Fibroblast of the conjunctiva (primary cell): ENCODE measurements around the gene TBCD.

ENCODE experiments used
- DNase-seq: peaks from one replicate; pipeline ENCODE4 v3.0.0-alpha.2; 2010; ENCODE audit warnings: low read depth

The TBCD gene

DNA sequence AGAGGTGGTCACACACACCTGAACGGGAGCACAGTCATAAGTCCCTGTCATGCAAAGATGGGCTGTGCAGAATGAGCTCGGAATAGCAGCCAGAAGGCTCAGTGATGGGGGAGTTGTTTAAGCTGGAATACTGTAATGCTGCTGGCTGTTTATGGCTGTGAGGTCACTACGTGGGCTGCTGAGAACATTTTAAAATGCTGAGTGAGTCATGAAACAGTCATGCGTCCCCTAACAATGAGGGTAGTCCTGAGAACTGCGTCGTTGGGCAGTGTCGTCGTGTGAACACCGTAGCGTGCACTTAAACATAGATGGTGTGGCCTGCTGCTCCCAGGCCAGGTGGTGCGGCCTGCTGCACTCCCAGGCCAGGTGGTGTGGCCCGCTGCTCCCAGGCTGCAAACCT, 39.7 kb downstream of the TBCD start:
- peak; percentile 21 for DNase-seq

DNA sequence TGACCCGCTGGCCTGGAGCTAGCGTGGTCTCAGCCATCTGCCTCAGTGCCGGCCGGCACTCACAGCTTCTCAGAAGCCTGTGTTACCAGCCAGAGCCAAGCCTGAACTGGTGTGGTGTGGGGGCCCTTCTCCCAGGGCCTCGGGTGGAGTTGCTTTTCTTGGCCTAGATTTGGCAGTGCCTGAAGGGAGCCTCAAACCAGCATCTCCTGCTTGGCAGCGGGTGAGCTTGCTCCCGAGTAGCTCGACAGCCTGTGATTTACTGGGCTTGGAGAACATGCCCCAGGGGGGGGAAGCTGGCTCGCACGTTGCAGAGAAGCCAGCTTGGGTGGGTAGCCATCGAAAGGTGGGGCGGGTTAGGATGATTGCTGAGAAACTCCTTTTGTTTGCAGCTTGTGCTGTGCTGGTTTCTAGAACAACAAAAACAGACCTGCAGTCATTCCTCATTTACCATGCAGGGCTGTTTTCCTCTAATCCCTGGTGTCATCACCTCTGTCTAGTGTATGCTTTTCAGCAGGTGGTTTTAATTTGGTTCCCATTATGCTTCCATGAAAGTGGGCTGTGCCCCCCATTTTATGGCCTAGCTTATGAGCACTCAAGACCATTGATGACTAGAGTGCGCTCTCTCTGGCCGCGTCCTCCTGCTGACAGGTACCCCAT, 42.2 kb downstream of the TBCD start:
- DNase-seq: peak; percentile 32

DNA sequence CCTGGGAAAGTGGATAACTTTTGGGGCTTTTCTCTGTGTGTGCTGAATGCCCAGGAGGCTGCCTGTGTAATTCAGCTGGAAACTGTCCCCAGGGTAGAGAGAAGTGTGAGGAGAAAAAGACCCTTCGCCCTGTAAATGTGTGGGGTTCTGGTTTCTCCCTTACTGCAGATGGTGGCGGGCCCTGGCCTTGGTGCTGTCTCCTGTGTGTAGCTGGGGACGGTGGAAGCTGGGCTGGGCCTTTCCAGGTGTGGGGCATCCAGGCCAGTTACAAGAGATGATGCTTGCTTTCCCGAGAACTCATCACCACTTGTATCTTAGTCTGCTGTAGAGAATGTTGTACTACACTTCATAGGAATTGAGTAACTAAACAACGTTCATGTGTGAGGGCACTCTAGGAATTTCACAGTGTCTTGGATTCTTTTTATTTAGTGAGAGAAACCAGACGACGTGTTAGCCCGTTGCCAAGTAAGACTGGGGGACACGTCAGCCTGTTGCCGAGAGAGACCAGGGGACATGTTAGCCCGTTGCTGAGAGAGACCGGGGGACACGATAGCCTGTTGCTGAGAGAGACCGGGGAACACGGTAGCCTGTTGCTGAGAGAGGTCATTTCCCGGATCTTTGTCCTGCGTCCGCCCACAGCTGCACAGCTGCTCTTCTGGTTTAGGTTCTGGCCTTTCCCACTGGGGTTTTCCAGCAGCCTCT, 43.1 kb downstream of the TBCD start:
- no peak for DNase-seq

DNA sequence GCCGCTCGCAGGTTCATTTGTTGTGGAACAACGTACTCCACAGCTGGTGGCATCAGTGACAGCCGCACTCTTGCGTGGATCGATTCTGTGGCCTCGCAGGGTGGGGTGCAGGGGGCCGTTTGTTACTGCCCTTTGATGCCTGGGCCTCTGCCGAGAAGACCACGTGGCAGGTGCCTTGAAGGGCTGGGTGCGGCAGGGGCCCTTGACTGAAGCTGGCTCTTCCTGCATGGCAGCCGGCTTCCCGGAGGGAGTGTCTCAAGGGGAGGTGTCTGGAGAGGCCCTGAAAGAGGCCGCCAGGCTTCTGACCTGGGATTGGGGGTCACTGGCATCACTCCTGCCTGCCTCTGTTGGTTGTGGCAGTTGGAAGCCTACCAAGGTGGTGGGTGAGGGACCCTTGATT, 43.8 kb downstream of the TBCD start:
- DNase-seq: no peak

DNA sequence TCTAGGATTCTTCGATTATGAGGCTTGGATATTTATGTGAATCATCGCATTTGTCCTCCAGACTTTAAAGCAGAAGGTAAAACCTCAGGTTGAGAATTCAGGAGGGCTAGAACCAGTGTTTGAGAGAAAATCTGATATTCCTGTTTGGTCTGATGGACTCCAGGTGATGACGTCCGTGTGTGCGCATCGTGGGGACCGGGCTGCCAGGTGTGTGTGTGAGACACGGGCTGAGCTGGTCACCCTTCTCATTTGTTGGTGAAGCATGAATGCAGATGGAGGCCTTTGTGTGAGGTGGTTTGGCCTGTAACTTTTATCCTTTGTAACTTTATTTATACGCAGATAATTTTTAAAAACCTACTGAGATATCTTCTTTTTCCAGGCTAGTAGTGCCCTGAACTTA, 45.2 kb downstream of the TBCD start:
- DNase-seq: no peak

DNA sequence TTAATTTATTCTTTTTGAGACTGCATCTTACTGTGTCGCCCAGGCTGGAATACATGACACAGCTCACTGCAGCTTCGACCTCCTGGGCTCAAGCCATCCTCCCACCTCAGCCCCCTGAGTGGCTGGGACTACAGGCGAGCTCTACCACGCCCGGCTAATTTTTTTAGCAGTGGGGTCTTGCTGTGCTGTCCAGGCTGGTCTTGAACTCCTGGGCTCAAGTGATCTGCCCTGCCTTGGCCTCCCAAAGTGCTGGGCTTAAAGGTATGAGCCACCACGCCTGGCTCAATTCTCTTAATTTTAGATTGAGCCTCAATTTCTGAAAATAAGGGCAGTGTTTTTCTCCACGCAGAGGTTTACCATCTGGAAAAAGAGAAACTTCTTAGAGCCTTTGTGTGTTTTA, 46.9 kb downstream of the TBCD start:
- no peak for DNase-seq

DNA sequence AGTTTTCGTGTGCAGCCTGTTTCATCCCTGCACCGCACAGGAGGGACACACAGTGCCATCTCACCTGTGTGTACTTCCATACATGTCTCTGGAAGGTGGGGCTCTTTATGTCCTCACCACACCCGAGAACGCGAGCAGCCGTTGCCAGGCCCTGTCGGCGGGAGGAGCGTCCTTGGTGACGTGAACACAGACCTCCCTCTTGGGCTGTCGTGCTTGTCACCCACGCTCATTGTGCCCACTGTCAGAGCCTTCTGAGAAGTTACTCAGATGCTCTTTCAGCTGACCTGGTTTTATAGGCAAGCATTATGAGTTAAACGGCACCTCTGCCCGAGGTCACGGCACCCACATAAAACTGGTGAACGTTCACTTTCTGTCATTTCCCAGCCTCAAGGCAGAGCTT, 47.7 kb downstream of the TBCD start:
- DNase-seq: no peak

DNA sequence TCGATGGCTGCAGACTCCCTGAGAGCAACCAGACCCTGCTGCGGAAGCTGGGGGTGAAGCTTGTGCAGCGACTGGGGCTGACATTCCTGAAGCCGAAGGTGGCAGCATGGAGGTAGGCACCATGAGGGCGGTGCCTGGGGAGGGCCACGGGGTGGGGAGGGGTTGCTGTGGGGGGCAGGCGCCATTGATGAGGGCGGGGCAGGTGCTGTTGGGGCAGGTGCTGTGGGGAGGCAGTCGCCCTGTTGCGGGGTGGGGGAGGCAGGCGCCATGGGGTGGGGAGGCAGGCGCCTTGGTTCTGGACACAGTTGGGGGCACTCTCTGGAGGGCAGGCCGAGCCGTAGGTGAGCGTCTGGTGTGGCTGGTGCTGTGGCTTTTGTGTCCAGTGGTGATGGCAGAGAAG, 49.0 kb downstream of the TBCD start:
- DNase-seq: no peak

DNA sequence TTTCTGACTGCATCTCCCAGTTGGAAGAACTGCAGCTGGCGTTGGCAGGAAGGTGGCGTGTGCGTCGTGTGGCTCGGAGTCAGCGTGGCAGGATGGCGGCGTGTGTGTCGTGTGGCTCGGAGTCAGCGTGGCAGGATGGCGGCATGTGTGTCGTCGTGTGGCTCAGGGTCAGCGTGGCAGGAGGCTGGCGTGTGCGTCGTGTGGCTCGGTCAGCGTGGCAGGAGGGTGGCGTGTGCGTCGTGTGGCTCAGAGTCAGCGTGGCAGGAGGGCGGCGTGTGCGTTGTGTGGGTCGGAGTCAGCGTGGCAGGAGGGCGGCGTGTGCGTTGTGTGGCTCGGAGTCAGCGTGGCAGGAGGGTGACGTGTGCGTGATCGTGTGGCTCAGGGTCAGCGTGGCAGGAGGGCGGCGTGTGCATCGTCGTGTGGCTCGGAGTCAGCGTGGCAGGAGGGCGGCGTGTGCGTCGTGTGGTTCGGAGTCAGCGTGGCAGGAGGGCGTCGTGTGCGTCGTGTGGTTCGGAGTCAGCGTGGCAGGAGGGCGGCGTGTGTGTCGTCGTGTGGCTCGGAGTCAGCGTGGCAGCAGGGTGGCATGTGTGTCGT, 49.6 kb downstream of the TBCD start:
- DNase-seq: no peak

DNA sequence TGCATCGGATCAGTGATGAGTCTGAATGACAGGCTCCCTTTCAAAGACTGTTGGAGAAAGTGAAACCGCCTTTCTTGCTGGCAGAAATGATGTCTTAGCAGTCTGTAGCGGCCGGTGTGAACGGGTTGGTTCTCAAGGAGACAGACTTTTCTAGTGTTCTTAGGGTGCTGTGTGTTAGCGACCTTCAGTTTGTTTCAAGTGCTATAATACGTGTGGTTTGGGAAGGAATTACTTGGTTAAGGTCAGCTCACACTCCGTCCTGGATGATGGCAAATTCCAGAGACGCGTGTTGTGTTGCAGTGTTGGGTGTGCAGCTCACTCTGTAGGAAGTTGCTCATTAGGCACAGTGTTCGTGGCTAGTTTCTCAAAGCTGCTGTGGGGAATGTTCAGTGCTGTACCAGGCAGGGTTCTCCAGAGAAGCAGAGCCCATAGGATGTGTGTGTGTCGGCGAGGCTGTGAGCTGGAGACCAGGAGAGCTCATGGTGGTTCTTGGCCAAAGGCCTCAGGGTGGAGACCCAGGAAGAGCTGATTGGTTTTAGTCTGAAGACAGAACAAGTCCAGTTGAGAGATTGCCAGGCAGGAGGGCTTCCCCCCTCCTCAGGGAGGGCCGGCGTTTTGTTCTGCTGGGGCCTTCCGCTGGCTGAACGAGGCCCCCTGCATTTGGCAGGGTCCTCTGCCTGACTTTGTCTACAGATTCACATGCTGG, 50.4 kb downstream of the TBCD start:
- DNase-seq: peak; percentile 6

DNA sequence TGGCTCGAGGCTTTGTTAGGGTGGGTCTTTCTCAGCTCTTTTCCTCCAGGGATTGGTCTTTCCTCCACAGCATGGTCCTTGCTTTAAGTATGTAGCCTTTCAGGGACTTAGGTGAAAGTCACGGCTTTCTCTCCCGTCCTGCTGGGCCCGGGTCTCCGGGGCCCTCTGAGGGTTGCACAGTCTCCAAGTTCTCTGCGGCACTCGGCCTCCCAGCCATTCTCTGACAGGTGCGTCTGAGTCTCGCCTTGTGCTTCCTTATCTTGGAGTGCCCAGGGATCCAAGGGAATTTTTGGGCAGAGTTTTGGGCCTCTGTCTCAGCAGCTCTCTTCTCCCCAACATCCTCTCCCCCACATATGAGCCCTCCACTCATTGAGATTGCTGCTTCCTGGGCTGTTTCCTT, 51.3 kb downstream of the TBCD start:
- no peak for DNase-seq

DNA sequence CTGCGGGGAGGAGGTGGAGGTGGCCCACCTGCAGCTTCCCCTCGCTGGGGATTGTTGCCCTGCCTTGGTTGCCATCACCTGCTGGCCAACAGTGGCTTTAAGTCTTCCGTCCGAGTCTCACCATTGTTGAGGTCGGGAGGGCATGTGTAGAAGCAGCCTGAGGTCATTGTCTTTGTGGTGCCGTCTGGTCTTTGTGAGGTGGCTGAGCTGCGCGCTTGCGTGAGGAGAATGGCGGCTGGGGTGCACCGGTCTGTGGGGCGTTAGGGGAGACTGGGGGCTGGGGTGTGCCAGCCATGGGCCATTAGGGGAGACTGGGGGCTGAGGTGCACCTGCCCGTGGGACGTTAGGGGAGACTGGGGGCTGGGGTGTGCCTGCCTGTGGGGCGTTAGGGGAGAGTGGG, 51.7 kb downstream of the TBCD start:
- DNase-seq: no peak

DNA sequence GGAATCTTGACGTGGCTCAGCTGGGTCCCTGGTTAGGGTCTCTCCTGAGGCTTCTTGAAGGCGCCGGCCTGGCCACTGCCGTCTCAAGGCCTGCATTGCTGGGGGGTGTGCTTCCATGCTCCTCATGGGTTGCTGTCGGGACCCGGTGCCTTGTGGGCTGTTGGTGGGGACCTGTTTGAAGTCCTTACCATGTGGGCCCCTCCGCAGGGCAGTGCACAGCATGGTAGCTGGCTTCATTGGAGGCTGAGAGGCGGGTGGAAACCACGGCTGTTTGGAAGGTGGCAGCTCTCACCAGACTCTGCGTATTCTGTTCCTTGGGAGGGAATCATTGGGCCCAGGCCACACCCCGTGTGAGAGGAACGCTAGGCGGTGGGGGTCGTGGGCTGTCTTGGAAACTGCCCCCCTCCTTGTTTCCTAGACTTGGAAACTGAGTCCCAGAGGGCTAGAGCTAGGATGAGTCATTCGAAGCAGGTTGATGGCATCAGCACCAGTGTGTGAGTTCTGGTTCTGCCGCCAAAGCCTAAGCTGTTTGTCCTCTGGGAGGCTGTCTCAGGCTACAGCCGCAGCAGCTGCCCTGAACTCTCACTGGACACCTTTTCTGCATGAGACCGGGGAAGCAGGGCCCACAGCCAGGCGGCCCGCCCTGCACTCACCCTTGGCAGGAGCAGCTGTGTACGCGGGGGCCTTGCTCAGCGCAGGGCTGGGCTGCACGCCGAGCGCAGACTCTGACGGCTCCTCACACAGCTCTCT, 52.8 kb downstream of the TBCD start:
- DNase-seq: peak; percentile 78

DNA sequence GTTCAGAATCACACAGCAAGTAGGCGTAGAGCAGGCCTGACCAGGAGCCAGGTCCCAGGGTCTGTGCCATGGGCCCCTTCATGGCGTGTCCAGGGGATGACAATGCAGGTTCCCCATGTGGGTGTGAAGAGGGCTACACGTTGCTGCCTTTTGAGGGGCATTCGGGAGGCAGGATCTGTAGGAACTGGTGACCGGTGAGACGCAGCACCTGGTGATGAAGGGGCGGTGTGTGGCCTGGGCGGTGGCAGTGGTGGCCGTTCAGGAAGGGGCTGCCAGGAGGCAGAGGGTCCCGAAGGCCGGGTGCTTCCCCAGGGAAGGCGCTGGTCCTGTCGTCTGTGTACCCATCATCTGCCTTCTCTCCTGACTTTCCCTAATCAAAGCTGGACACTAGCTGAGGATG, 53.4 kb downstream of the TBCD start:
- DNase-seq: no peak

DNA sequence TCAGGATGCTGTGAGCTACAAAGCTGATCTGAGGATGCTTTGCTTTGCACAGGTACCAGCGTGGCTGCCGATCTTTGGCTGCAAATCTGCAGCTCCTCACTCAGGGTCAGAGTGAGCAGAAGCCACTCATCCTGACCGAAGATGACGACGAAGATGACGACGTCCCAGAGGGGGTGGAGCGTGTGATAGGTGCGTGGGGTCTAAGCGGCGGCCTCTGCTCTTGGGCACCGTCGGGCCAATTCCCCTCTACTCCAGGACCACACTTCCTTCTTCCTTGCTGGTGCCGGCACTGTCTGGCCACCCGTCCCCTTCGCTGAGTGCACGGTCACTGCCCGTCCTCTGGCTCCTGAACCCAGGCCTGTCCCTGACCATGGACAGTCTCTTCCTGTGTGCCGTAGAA, 54.0 kb downstream of the TBCD start:
- no peak for DNase-seq

DNA sequence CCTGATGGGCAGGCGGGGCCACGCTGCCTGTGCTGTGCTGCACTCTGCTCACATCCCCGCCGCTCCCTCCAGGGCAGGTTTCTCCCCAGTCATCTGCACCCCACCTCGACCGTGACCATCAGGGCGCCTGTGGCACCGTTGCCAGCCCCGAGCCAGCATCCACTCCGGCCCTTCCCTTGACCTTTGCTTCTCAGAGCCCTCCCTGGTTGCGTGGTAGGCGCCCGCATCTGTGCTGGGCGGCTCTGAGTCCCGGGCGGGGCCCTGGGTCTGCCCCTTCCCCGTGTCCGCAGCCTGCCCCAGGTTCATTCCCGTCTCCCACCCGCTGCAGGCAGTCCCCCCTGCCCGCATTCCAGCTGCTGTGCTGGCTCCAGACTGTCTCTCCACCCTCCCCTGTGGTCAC, 54.8 kb downstream of the TBCD start:
- no peak for DNase-seq

DNA sequence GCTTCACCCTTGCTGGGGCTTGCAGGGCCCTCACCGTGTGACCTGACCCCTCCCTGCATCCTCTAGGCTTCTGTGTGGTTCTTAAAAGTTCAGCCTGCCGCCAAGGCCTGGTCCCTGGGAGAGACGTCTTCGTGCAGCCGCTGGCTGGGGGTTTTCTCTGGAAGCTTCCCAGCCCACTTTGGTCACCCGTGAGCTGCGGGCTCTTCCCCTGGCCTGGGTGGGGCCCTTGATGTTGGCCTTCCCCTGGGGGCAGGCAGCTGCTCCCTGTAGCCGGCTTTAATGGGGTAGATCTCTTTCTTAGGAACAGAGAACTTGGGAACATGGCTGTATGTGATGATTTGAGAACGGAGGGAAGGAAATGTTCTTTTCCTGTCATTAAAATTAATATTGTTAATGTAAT, 55.2 kb downstream of the TBCD start:
- no peak for DNase-seq

DNA sequence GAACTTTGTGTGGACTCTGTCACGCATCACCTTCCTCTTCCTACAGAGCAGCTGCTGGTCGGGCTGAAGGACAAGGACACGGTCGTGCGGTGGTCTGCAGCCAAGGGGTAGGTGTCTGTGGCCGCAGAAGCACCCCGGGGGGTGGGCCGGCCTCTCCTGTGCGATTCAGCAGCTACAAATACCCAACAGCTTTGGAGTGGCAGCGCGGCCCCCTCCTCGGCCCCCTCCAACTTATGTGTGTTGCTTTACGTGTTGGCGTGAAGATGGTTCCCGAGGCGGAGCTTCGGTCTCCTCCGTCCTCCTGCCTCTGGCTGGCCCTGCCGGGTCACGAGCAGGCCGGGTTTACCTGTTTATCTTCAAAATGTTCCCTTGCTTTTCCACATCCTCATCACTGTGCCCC, 55.7 kb downstream of the TBCD start:
- DNase-seq: no peak

DNA sequence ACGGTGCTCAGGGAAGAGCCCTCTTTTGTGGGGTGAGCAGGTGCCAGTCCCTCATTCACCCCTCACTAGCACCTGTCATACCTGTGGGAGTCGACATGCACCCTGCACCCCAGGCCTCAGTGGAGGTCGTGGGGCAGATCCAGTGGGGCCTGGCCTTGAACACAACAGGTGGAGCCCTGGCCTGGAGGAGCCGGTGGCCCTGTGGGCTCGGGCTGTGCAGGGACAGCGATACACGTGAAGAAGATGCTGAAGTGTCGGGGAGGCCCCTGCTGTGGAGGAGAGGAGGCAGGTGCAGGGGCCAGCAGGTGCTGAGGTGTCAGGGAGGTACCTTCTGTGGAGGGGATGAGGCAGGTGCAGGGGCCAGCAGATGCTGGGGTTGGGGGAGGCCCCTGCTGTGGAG, 56.1 kb downstream of the TBCD start:
- no peak for DNase-seq

DNA sequence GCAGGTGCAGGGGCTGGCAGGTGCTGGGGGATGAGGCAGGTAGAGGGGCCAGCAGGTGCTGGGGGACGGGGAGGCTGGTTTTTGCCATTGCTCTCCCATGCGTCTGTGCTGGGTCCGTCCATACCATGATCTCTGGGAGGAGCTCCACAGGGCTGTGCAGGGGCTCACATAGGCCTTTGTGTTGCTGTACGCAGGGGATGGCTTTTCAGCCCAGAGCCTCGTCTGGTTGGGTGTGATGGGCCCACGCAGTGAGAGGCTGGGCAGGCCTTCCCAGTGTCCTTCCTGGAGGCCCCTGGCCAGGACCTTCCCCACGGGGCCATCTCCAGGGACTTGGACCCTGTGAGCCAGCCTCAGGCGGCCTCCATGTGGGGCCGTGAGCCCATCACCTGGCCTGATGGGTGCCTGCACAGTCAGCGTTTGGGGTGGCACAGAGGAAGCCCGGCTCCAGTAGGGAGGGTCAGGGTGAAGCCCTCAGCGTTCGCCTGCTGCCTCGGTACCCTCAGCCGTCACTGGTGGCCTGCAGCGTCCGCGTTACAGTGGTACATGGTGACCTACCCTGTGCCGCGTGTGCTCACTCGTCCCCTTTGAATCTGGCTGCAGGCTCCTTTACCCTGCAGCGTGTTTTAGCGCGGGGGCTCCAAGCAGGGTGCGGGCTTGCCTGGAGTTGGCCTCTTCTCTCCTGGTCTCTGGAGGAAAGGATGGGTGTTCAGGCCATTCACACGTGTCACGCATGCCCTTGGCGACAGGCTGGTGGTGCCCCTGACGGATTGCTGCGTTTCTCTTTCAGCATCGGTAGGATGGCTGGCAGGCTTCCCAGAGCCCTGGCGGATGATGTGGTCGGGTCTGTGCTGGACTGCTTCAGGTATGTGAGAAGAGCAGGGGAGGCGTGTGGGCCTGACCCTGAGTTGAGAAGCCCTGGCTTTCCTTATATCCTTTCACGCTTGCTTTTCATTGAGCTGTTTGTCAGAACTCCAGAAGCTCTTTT, 57.3 kb downstream of the TBCD start:
- no peak for DNase-seq
